IMR-90 (cell line): ENCODE results near the gene ARSB. TPM values are rescaled to one million over a fixed set of nuclear protein-coding genes. Genes with fewer than 3 reads are reported as not detected.

Experiments
- ATAC-seq: fragments of 200-7000 bp; cut with Tn5 transposase; 2 replicates; pipeline ENCODE4 v1.9.1; 2020; ENCODE audit warnings: low read depth, mild to moderate bottlenecking, moderate library complexity
- BruUV-seq: library from RNA; stranded (reverse); fragments of 400-500 nt; replicated peaks from 2 replicates; lab custom pipeline; 2021; lab: Mats Ljungman, UMichigan
- CTCF ChIA-PET: fragments of 300-600 bp; formaldehyde crosslinking; extraction: SDS; loops from one replicate; lab custom pipeline; 2021; ENCODE audit warnings: antibody characterized with exemption; lab: Yijun Ruan, JAX
- POLR2A ChIA-PET: fragments of 300-600 bp; sonication (Branson Sonifier 250); formaldehyde crosslinking; loops from one replicate; lab custom pipeline; 2022; ENCODE audit warnings: antibody characterized with exemption; ENCODE audit not compliant: unreplicated experiment; lab: Charles Lee
- DNase-seq: peaks from one replicate; pipeline ENCODE4 v3.0.0; 2013
- H2AFZ ChIP-seq: replicated peaks from 2 replicates; pipeline ENCODE3; 2013; ENCODE audit warnings: low read length, mild to moderate bottlenecking; ENCODE audit not compliant: poor library complexity
- H2AK5ac ChIP-seq: 2 replicates; pipeline ENCODE4 v1.6.1; 2013; ENCODE audit warnings: low read depth, low read length, inconsistent platforms
- H2AK9ac ChIP-seq: replicated peaks from 2 replicates; pipeline ENCODE3; 2013; ENCODE audit warnings: mild to moderate bottlenecking, low read depth, low read length, moderate library complexity; ENCODE audit not compliant: poor library complexity
- H2BK120ac ChIP-seq: 2 replicates; pipeline ENCODE4 v1.6.1; 2013; ENCODE audit warnings: low read depth, low read length, inconsistent platforms
- H2BK15ac ChIP-seq: 3 replicates; pipeline ENCODE4 v1.6.1; 2013; ENCODE audit warnings: low read depth, low read length, inconsistent platforms
- H2BK20ac ChIP-seq: 2 replicates; pipeline ENCODE4 v1.6.1; 2013; ENCODE audit warnings: low read depth, mild to moderate bottlenecking, inconsistent platforms, low read length, moderate library complexity
- H2BK5ac ChIP-seq: 2 replicates; pipeline ENCODE4 v1.6.1; 2013; ENCODE audit warnings: mild to moderate bottlenecking, low read depth, low read length, inconsistent platforms; ENCODE audit not compliant: poor library complexity, severe bottlenecking
- H3K14ac ChIP-seq: replicated peaks from 2 replicates; pipeline ENCODE4 v1.6.1; 2013; ENCODE audit warnings: low read depth, low read length, inconsistent platforms
- H3K18ac ChIP-seq: 2 replicates; pipeline ENCODE4 v1.6.1; 2013; ENCODE audit warnings: low read depth, low read length, control low read depth
- H3K23ac ChIP-seq: 2 replicates; pipeline ENCODE4 v1.6.1; 2013; ENCODE audit warnings: low read depth, low read length, inconsistent platforms
- H3K27ac ChIP-seq: 2 replicates; pipeline ENCODE4 v1.5.1; 2013; ENCODE audit warnings: mild to moderate bottlenecking, control low read depth, low read length; ENCODE audit not compliant: insufficient read depth
- H3K27me3 ChIP-seq: 2 replicates; pipeline ENCODE4 v1.6.1; 2013; ENCODE audit warnings: low read length; ENCODE audit not compliant: control insufficient read depth, insufficient read depth
- H3K36me3 ChIP-seq: 2 replicates; pipeline ENCODE4 v1.6.1; 2013; ENCODE audit warnings: low read length, mixed read lengths; ENCODE audit not compliant: control insufficient read depth, insufficient read depth
- H3K4ac ChIP-seq: 2 replicates; pipeline ENCODE4 v1.6.1; 2013; ENCODE audit warnings: low read depth, low read length, inconsistent platforms
- H3K4me1 ChIP-seq: 2 replicates; pipeline ENCODE4 v1.6.1; 2013; ENCODE audit warnings: low read length, mixed read lengths; ENCODE audit not compliant: control insufficient read depth, insufficient read depth
- H3K4me2 ChIP-seq: 2 replicates; pipeline ENCODE4 v1.6.1; 2013; ENCODE audit warnings: low read depth, mild to moderate bottlenecking, control low read depth, low read length, moderate library complexity
- H3K4me3 ChIP-seq: 2 replicates; pipeline ENCODE4 v1.5.1; 2013; ENCODE audit warnings: low read depth, mild to moderate bottlenecking, control low read depth, low read length, moderate library complexity; ENCODE audit not compliant: insufficient read depth
- H3K56ac ChIP-seq: 2 replicates; pipeline ENCODE4 v1.6.1; 2013; ENCODE audit warnings: low read length, inconsistent platforms; ENCODE audit not compliant: insufficient read depth; ENCODE audit errors: extremely low read depth
- H3K79me1 ChIP-seq, 2 experiments: 2 replicates each; pipeline ENCODE4 v1.6.1; 2013; ENCODE audit warnings: low read length in 2 of 2, inconsistent platforms in 1 of 2, low read depth in 1 of 2
- H3K9ac ChIP-seq: 2 replicates; pipeline ENCODE4 v1.6.1; 2013; ENCODE audit warnings: low read depth, low read length, control low read depth
- H3K9me1 ChIP-seq: 2 replicates; pipeline ENCODE4 v1.6.1; 2013; ENCODE audit warnings: low read length, inconsistent platforms; ENCODE audit not compliant: insufficient read depth
- H3K9me3 ChIP-seq: 2 replicates; pipeline ENCODE4 v1.6.1; 2013; ENCODE audit warnings: low read length; ENCODE audit not compliant: control insufficient read depth, insufficient read depth
- H4K20me1 ChIP-seq: 2 replicates; pipeline ENCODE4 v1.6.1; 2013; ENCODE audit warnings: low read length, inconsistent platforms; ENCODE audit not compliant: insufficient read depth
- H4K5ac ChIP-seq: 2 replicates; pipeline ENCODE4 v1.6.1; 2013; ENCODE audit warnings: mild to moderate bottlenecking, low read depth, low read length, control low read depth
- H4K8ac ChIP-seq, 2 experiments: 2 replicates each; pipeline ENCODE4 v1.6.1; 2013; ENCODE audit warnings: low read depth in 2 of 2, low read length in 2 of 2, control low read depth in 1 of 2, inconsistent platforms in 1 of 2
- H4K91ac ChIP-seq: 2 replicates; pipeline ENCODE4 v1.6.1; 2013; ENCODE audit warnings: low read depth, low read length, inconsistent platforms; ENCODE audit not compliant: insufficient read depth
- CEBPB ChIP-seq: IDR thresholded peaks from 2 replicates; pipeline ENCODE4 v1.6.1; 2012; ENCODE audit warnings: low read depth, low read length, improper control_type of control experiment
- WGBS, 2 experiments: methylation state at CpG; one replicate each; pipeline versions ENCODE4 v1.1.5 to v1.1.7; 2013; ENCODE audit warnings: missing lambda C conversion rate in 2 of 2; ENCODE audit not compliant: insufficient read length in 1 of 2; ENCODE audit errors: extremely low coverage in 2 of 2; 5-methylcytosine and 5-hydroxymethylcytosine counted together
- dilution Hi-C: fragments of 300-500 bp; cut with HindIII; formaldehyde crosslinking; loops from one replicate; pipeline ENCODE4 v1.14.3; 2018; ENCODE audit warnings: low sequenced_read_pairs; ENCODE audit not compliant: unreplicated experiment
- in situ Hi-C: fragments of 300-500 bp; cut with MboI; formaldehyde crosslinking; loops from 3 replicates; pipeline ENCODE4 v1.14.3; 2019; ENCODE audit warnings: low sequenced_read_pairs, inconsistent platforms, mixed read lengths
- intact Hi-C: fragments of 100-400 bp; cut with micrococcal nuclease; formaldehyde crosslinking; loops from 2 replicates; pipeline ENCODE4 v1.10.0; 2022
- polyA plus RNA-seq, 3 experiments: library from polyadenylated mRNA; depleted of rRNA; stranded (reverse); fragments of >200 nt; gene quantifications; 2 replicates each; pipeline ENCODE4 v1.2.3, GENCODE V29; 2012; ENCODE audit warnings: low replicate concordance in 1 of 3
- total RNA-seq: library from RNA; depleted of rRNA; stranded (reverse); fragments of >200 nt; gene quantifications from 2 replicates; pipeline ENCODE4 v1.2.3, GENCODE V29; 2012
- TF ChIP-seq, protein P1 (sequence below): fragments of 150-350 bp; IDR thresholded peaks from 2 replicates; pipeline ENCODE4 v1.6.1; 2017; ENCODE audit warnings: mild to moderate bottlenecking, antibody characterized with exemption, low read length, low read depth

Gene ARSB
- total and polyA plus RNA-seq, 2 of the 4 experiments (the other 2 are of a cell fraction) = 16.0 to 16.3 TPM

DNA sequence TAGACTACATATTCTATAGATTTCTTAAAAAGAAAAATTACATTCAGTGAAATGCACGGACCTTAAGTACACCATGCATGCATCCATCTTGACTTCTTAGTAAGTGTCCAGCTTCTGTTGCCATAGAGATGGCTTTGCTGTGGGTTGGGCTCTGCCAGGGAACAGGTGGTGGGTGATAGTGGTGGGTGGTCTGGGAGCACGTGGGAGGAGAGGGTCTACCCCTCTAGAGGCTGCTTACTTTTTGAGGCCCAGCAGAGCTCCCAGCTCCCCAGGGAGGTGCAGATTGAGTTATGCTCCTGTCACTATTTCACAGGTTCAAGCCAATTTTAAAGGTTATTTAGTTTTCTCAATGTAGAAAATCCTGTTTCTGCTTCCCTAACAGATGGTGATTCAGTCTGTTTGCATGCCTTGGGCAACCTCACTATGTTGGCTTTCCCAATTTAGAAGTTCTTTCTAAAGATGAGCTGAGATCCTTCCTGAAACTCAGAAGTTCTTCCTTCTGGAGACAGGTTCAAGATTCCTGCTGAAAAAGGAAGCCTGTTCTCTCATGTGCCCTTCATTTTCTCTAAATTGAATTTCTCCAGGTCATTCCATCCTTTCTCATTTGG, 229.2 kb downstream of the ARSB start:
- Histone ChIP-seq H3K9ac (no peak overlapping the region), H4K8ac (no peak overlapping the region), H2AK5ac (no peak overlapping the region), H3K4me1 (peaks cover 27% of the 10 kb centered on the region), H4K5ac (no peak overlapping the region), H3K4me2 (no peak overlapping the region), H3K79me1 (no peaks in the 10 kb centered on the region), H2BK20ac (no peak overlapping the region; the same call in 1 of the 2 replicates), H3K9me1 (peaks cover 8% of the 10 kb centered on the region), H3K9me3 (no peaks in the 10 kb centered on the region), H2BK15ac (0 out of 3 replicates have a peak overlapping the region, but pooled peaks have one; percentile 12), H2BK120ac (no peak overlapping the region), H3K56ac (no peak overlapping the region), H2AK9ac (no peak overlapping the region), H3K18ac (0 out of 2 replicates have a peak overlapping the region, but pooled peaks have one; percentile 5), H3K4me3 (no peak overlapping the region), H3K36me3 (no peaks in the 10 kb centered on the region), H3K27me3 (peaks cover 14% of the 10 kb centered on the region), H2BK5ac (no peak overlapping the region), H4K20me1 (no peaks in the 10 kb centered on the region; the same call in 1 of the 2 replicates), H3K23ac (no peak overlapping the region), H4K91ac (no peak overlapping the region), H3K4ac (no peak overlapping the region; the same call in 1 of the 2 replicates), H2AFZ (no peak overlapping the region), H3K27ac (no peak overlapping the region), H3K14ac (0 out of 2 replicates have a peak overlapping the region, but pooled peaks have one; percentile 13)
- ATAC-seq (no peak), DNase-seq (peak; percentile 54)
- ChIA-PET CTCF (interaction anchor here (1.5 kb wide), 1 partner anchor 8 kb away, joined by 5 read pairs; no protein-coding TSS in a partner anchor), POLR2A (no interaction called here)
- TF ChIP-seq, protein P1, sequence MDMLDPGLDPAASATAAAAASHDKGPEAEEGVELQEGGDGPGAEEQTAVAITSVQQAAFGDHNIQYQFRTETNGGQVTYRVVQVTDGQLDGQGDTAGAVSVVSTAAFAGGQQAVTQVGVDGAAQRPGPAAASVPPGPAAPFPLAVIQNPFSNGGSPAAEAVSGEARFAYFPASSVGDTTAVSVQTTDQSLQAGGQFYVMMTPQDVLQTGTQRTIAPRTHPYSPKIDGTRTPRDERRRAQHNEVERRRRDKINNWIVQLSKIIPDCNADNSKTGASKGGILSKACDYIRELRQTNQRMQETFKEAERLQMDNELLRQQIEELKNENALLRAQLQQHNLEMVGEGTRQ = no peak
- TF ChIP-seq CEBPB = peak; percentile 39; the same call in 1 of the 2 replicates
- in situ Hi-C loops (no loop called here), intact Hi-C loops (loop anchor here (5.0 kb wide), 1 partner anchor 211 kb away; no protein-coding TSS in a partner anchor), dilution Hi-C loops (no loop called here)
- no TSS peak for BruUV-seq
- no CpG with 5 or more reads among the region's 2 CpGs for WGBS, 2 experiments
